ENCODE data around the gene WDR27.

- TF ChIP-seq CTCF (IDR thresholded peaks at IDR 0.05; ENCODE audit: low read length) (no peak), EZH2phosphoT487 (IDR thresholded peaks at IDR 0.05; ENCODE audit: low read length) (no peak), EZH2 (optimal IDR thresholded peaks at IDR 0.05; ENCODE audit: low read depth, low read length) (no peak)
These were observed 31.9 kb downstream of the WDR27 start for GRCh38 chr6:169669889-169670288.
